ENCODE measurements around the gene TTLL10. TPM values are rescaled to one million over a fixed set of nuclear protein-coding genes. Genes with fewer than 3 reads are reported as not detected.
A peak's percentile ranks its signal among the peaks of the same experiment; 100 is the strongest.
"Not testable (repeated sequence)": the region's sequence is repeated elsewhere in the genome, so short reads cannot be mapped to it uniquely, and the experiment has no call there.

The TTLL10 gene
- total and polyA plus RNA-seq, 5 donors from 2014 or later = not detected

DNA sequence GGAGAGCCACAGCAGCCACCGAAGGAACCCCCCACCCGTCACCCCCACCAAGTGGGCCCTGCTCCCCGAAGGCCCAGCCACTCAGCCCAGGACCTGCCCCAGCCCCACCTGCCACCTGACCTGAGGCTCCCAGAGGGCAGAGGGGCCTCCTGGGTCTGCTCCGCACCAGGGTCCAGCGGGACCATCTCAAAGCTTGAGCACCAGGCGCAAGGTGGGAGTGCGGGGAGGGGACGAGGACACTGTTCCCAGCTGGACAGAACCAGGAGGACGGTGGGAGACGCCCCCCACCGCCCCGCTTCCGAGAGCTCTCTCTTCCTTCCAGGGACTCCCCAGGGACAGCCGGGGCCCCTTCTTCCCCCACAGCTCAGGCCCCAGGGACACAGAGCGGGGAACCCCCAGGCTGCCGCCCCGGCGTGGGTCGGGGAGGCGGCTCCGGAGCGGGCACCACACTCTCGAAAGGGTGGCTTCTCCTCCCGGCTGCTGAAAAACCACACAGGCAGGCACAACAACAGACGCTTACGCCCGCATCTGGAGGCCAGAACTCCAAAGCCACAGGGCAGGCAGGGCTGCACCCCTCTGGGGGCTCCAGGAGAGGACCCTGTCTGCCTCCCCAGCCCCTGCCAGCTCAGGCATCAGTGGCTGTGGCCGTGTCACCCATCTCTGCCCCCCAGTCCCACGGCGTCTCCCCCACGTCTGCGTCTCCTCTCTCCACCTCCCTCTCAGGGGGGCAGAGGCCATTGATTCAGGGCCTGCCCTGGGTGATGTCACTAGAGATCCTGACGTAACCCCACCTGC is 1.9 kb upstream of the TTLL10 start:
- Mint-ChIP-seq H3K27ac (peak overlapping the region in 1 of 3 donors; percentile 69), H3K36me3 (no peaks in the 10 kb centered on the region), H3K9me3 (no peaks in the 10 kb centered on the region), H3K4me1 (peaks cover 0 to 25% (median 1%) of the 10 kb centered on the region in 4 donors), H3K4me3 (no peak overlapping the region), H3K27me3 (peaks cover 12% of the 10 kb centered on the region)
- no peak for ATAC-seq (ENCODE audit: low read depth in 2 of 2)
- H3K4me1 ChIP-seq (ENCODE audit: control insufficient read depth, insufficient read depth, low read length, poor library complexity, severe bottlenecking) = peaks cover 38% of the 10 kb centered on the region
- H3K36me3 ChIP-seq (ENCODE audit: control insufficient read depth, insufficient read depth, low read length) = no peaks in the 10 kb centered on the region
- H3K4me3 ChIP-seq (ENCODE audit: low read depth, low read length) = no peak overlapping the region
- peak in 1 of 3 donors; percentile 25 for DNase-seq
- H3K9me3 ChIP-seq (ENCODE audit: control insufficient read depth in 2 of 2, low read length in 2 of 2) = no peaks in the 10 kb centered on the region
- H3K27me3 ChIP-seq (ENCODE audit: control insufficient read depth, insufficient read depth, low read length) = no peaks in the 10 kb centered on the region
- H3K27ac ChIP-seq (ENCODE audit: insufficient read depth, low read length, poor library complexity, severe bottlenecking) = no peak overlapping the region

DNA sequence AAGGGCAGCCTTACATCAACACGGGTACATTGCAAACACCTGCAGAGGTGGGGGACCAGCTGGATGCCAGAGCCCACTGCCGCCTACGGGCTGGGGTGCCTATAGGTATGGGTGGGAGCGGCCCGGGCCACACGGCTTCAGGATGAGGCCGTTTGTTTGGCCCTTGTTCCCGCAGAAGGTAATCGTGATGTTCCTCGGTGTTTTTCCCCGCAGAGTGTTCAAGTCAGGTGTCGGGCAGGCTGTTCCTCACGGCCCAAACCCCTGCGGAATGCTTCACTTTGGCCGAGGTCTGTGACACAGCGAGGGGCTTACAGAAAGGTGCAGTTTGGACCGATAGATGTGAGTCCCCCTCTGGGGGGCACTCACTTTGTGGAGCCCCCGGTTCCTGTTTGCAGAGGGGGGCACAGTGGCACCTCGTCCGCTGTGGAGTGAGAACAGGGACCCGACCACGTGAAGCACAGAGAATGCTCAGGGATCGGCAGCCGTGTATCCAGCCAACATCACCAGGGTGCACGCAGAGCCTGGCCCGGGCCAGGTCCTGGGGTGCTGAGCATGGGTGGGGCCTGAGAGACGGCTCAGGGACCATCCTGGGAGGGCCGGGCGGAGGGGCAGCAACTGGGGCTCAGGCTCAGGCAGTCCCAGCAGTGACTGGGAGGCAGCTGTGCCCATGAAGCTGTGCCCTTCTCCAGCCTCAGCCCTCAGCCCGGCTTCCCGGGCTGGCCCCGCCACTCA is 453 bp upstream of the TTLL10 start:
- Histone ChIP-seq H3K4me3 (ENCODE audit: low read depth, low read length) (no peak overlapping the region), H3K4me1 (ENCODE audit: control insufficient read depth, insufficient read depth, low read length, poor library complexity, severe bottlenecking) (peaks cover 38% of the 10 kb centered on the region), H3K9me3 (ENCODE audit: control insufficient read depth in 2 of 2, low read length in 2 of 2) (no peaks in the 10 kb centered on the region), H3K27me3 (ENCODE audit: control insufficient read depth, insufficient read depth, low read length) (no peaks in the 10 kb centered on the region), H3K36me3 (ENCODE audit: control insufficient read depth, insufficient read depth, low read length) (no peaks in the 10 kb centered on the region), H3K27ac (ENCODE audit: insufficient read depth, low read length, poor library complexity, severe bottlenecking) (no peak overlapping the region)
- Mint-ChIP-seq H3K27ac (no peak overlapping the region), H3K36me3 (no peaks in the 10 kb centered on the region), H3K27me3 (peaks cover 17% of the 10 kb centered on the region), H3K4me3 (peak overlapping the region in 1 of 4 donors; percentile 28), H3K4me1 (peaks cover 0 to 25% (median 1%) of the 10 kb centered on the region in 4 donors), H3K9me3 (no peaks in the 10 kb centered on the region)
- ATAC-seq (ENCODE audit: low read depth in 2 of 2) (peak in 1 of 2 donors; percentile 15), DNase-seq (no peak)

DNA sequence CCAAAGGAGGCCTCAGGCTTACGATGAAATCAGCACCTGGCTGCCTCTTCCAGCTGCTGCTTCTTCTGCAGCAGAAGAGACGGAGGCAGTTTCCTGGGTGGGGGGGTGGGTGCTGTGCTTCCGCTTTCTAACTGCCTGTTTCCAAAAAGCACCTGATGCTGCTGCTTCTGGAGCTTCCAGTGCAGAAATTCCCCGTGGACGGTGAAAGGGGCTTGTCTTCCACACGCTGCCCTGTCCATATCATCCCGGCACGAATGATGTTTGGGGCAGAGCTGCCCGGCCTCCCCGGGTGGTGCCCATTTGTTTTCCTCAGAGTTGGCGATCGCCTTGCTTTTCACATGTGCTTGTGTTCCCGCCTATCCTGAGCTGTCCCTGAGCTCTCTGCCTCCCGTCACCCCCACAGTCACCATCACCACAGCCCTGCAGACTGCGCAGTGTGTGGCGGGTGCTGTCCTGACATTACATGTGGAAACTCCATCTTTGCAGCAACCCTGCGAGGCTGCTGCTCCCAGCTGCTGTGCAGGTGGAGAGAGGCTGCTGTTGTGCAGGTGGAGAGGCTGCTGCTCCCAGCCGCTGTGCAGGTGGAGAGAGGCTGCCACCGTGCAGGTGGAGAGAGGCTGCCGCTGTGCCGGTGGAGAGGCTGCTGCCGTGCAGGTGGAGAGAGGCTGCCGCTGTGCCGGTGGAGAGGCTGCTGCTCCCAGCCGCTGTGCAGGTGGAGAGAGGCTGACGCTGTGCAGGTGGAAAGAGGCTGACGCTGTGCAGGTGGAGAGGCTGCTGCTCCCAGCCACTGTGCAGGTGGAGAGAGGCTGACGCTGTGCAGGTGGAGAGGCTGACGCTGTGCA is 1.8 kb downstream of the TTLL10 start:
- peaks cover 17% of the 10 kb centered on the region for H3K27me3 Mint-ChIP-seq
- no peak for ATAC-seq (ENCODE audit: low read depth in 2 of 2)
- no peak overlapping the region for H3K4me3 Mint-ChIP-seq
- H3K36me3 Mint-ChIP-seq = no peaks in the 10 kb centered on the region
- Histone ChIP-seq H3K27ac (ENCODE audit: insufficient read depth, low read length, poor library complexity, severe bottlenecking) (no peak overlapping the region), H3K4me1 (ENCODE audit: control insufficient read depth, insufficient read depth, low read length, poor library complexity, severe bottlenecking) (peaks cover 33% of the 10 kb centered on the region), H3K36me3 (ENCODE audit: control insufficient read depth, insufficient read depth, low read length) (no peaks in the 10 kb centered on the region), H3K9me3 (ENCODE audit: control insufficient read depth in 2 of 2, low read length in 2 of 2) (no peaks in the 10 kb centered on the region), H3K27me3 (ENCODE audit: control insufficient read depth, insufficient read depth, low read length) (no peaks in the 10 kb centered on the region), H3K4me3 (ENCODE audit: low read depth, low read length) (no peak overlapping the region)
- DNase-seq = peak in 1 of 3 donors; percentile 23
- H3K27ac Mint-ChIP-seq = peak overlapping the region in 1 of 3 donors; percentile 43
- H3K9me3 Mint-ChIP-seq = no peaks in the 10 kb centered on the region
- H3K4me1 Mint-ChIP-seq = peaks cover 0 to 22% (median 0%) of the 10 kb centered on the region in 4 donors

DNA sequence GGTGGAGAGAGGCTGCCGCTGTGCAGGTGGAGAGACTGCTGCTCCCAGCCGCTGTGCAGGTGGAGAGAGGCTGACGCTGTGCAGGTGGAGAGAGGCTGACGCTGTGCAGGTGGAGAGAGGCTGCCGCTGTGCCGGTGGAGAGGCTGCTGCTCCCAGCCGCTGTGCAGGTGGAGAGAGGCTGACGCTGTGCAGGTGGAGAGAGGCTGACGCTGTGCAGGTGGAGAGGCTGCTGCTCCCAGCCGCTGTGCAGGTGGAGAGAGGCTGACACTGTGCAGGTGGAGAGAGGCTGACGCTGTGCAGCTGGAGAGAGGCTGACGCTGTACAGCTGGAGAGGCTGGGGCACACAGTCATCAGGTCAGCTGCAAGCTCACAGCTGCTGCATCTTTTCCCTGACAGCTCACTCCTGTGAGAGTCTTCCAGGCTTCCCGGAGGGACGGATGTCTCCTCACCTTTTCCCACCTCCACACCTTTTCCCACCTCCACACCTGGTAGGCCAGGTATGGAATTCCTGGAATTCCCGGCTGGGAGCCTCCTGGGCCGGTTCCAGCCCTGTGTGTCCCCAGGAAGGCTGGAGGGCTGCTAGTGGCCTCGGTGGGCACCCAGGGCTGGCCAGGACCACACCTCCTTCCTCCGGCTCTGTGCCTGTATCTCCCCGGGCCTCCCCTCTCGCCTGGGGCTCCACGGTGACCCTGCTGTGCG is 2.5 kb downstream of the TTLL10 start:
- not testable (repeated sequence) for H3K36me3 Mint-ChIP-seq; H3K9me3 ChIP-seq (ENCODE audit: control insufficient read depth in 2 of 2, low read length in 2 of 2); H3K27ac Mint-ChIP-seq; DNase-seq; ATAC-seq (ENCODE audit: low read depth in 2 of 2); H3K4me3 ChIP-seq (ENCODE audit: low read depth, low read length); H3K36me3 ChIP-seq (ENCODE audit: control insufficient read depth, insufficient read depth, low read length); H3K27ac ChIP-seq (ENCODE audit: insufficient read depth, low read length, poor library complexity, severe bottlenecking); H3K27me3 ChIP-seq (ENCODE audit: control insufficient read depth, insufficient read depth, low read length); H3K9me3 Mint-ChIP-seq
- Mint-ChIP-seq H3K27me3 (peaks cover 17% of the 10 kb centered on the region), H3K4me1 (peaks cover 0 to 22% (median 0%) of the 10 kb centered on the region in 4 donors), H3K4me3 (peak overlapping the region in 1 of 4 donors; percentile 69)
- peaks cover 30% of the 10 kb centered on the region for H3K4me1 ChIP-seq (ENCODE audit: control insufficient read depth, insufficient read depth, low read length, poor library complexity, severe bottlenecking)

DNA sequence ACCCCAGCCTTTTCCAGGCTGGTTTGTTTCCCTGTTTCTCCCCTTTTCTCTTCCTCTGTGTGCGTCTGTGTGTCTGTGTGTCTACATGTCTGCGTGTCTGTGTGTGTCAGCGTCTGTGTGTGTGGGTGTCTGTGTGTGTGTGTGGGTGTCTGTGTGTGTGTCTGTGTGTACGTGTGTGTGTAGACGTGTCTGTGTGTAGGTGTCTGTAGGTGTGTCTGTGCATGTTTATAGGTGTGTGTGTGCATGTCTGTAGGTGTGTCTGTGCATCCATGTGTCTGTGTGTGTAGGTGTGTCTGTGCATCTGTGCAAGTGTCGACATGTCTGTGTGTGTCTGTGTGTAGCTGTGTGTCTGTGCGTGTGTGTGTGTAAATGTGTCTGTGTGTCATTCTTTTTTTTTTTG is 3.3 kb downstream of the TTLL10 start:
- H3K9me3 Mint-ChIP-seq = peaks cover 0 to 2% (median 0%) of the 10 kb centered on the region in 7 donors
- no peaks in the 10 kb centered on the region for H3K36me3 Mint-ChIP-seq
- ATAC-seq (ENCODE audit: low read depth in 2 of 2) (no peak), DNase-seq (no peak)
- peaks cover 0 to 20% (median 0%) of the 10 kb centered on the region in 4 donors for H3K4me1 Mint-ChIP-seq
- no peaks in the 10 kb centered on the region for H3K36me3 ChIP-seq (ENCODE audit: control insufficient read depth, insufficient read depth, low read length)
- H3K4me3 Mint-ChIP-seq = no peak overlapping the region
- no peak overlapping the region for H3K4me3 ChIP-seq (ENCODE audit: low read depth, low read length)
- peaks cover 17% of the 10 kb centered on the region for H3K27me3 Mint-ChIP-seq
- H3K27ac ChIP-seq (ENCODE audit: insufficient read depth, low read length, poor library complexity, severe bottlenecking) = no peak overlapping the region
- H3K9me3 ChIP-seq (ENCODE audit: control insufficient read depth in 2 of 2, low read length in 2 of 2) = no peaks in the 10 kb centered on the region
- peak overlapping the region in 2 of 3 donors; percentile 7 to 78 for H3K27ac Mint-ChIP-seq
- peaks cover 22% of the 10 kb centered on the region for H3K4me1 ChIP-seq (ENCODE audit: control insufficient read depth, insufficient read depth, low read length, poor library complexity, severe bottlenecking)
- H3K27me3 ChIP-seq (ENCODE audit: control insufficient read depth, insufficient read depth, low read length) = no peaks in the 10 kb centered on the region

DNA sequence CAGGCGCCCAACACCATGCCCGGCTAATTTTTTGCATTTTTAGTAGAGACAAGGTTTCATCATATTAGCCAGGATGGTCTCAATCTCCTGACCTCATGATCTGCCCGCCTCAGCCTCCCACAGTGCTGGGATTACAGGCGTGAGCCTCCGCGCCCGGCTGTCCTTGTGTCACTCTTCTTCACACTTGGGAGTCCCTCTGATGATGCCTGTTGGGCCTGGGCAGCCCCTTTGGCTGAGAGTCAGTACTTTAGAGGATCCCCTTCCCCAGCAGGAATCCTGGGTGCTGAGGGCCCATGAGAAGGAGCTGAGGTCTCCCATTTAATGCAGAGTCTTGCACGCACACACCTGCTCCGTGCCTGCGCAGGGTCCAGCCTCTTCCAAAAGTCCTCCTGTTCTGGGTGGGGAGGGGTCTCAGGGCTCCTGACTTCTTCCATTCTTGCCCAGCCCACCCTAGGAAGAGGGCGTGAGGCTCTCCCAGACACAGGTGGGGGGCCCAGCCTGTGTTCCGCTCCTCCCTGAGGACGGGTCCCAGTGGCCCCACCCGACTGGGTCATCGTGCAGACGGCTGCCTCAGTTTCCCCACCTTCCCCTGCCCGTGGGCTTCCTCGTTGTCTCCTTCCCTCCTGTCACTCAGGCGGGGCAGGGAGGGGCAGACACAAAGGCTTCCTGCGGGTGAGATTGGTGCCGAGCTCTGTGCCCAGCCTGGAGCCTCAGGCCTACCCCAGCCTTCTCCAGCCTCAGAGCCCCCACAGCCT is 3.9 kb downstream of the TTLL10 start:
- H3K36me3 Mint-ChIP-seq = no peaks in the 10 kb centered on the region
- H3K27ac ChIP-seq (ENCODE audit: insufficient read depth, low read length, poor library complexity, severe bottlenecking) = no peak overlapping the region
- no peak overlapping the region for H3K4me3 ChIP-seq (ENCODE audit: low read depth, low read length)
- no peaks in the 10 kb centered on the region for H3K36me3 ChIP-seq (ENCODE audit: control insufficient read depth, insufficient read depth, low read length)
- H3K9me3 Mint-ChIP-seq = peaks cover 0 to 2% (median 0%) of the 10 kb centered on the region in 7 donors
- no peak for DNase-seq
- H3K27me3 Mint-ChIP-seq = peaks cover 17% of the 10 kb centered on the region
- no peaks in the 10 kb centered on the region for H3K27me3 ChIP-seq (ENCODE audit: control insufficient read depth, insufficient read depth, low read length)
- no peak overlapping the region for H3K4me3 Mint-ChIP-seq
- peaks cover 20% of the 10 kb centered on the region for H3K4me1 ChIP-seq (ENCODE audit: control insufficient read depth, insufficient read depth, low read length, poor library complexity, severe bottlenecking)
- H3K27ac Mint-ChIP-seq = peak overlapping the region in 1 of 3 donors; percentile 7
- H3K9me3 ChIP-seq (ENCODE audit: control insufficient read depth in 2 of 2, low read length in 2 of 2) = no peaks in the 10 kb centered on the region
- ATAC-seq (ENCODE audit: low read depth in 2 of 2) = no peak
- H3K4me1 Mint-ChIP-seq = peaks cover 0 to 18% (median 0%) of the 10 kb centered on the region in 4 donors
